HG02840 (cell line): ENCODE data around the gene RAD51B.
"Not testable (repeated sequence)": the region's sequence is repeated elsewhere in the genome, so short reads cannot be mapped to it uniquely, and the experiment has no call there.

Experiments used
- ATAC-seq: cut with Tn5 transposase; IDR thresholded peaks from one replicate; pipeline ENCODE4 v1.9.1; 2021; ENCODE audit warnings: mild to moderate bottlenecking, moderate library complexity, moderate number of reproducible peaks; ENCODE audit not compliant: unreplicated experiment, low FRiP score

Gene RAD51B

GRCh38 chr14:68404652-68405183 is 585.1 kb downstream of the RAD51B start:
- no peak for ATAC-seq

GRCh38 chr14:68405961-68406360 is 586.4 kb downstream of the RAD51B start:
- ATAC-seq: no peak

- ATAC-seq: no peak
Observed at GRCh38 chr14:68407285-68407684, 587.7 kb downstream of the RAD51B start.

GRCh38 chr14:68407825-68408224 is 588.2 kb downstream of the RAD51B start:
- no peak for ATAC-seq

DNA sequence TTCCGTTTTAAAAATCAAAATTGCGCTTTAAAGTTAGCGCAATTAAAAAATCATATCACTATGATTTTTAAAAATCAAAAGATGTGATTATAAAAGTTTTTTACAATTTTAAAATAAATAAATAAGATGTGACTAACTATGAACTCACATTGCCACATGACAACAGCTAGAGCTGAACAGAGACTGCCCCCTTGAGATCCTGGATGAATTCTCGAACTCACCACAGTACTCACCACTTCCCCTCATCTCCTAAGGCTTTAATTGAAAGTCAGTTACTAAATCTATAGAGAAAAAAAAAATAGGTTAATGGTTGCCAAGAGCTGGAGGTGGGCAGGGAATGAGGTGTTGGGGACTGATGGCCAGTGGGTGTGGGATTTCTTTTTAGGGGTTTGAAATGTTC is 589.1 kb downstream of the RAD51B start:
- ATAC-seq: no peak

GRCh38 chr14:68409387-68409786 is 589.8 kb downstream of the RAD51B start:
- no peak for ATAC-seq

- no peak for ATAC-seq
Observed at GRCh38 chr14:68412505-68413465, 593.2 kb downstream of the RAD51B start.

DNA sequence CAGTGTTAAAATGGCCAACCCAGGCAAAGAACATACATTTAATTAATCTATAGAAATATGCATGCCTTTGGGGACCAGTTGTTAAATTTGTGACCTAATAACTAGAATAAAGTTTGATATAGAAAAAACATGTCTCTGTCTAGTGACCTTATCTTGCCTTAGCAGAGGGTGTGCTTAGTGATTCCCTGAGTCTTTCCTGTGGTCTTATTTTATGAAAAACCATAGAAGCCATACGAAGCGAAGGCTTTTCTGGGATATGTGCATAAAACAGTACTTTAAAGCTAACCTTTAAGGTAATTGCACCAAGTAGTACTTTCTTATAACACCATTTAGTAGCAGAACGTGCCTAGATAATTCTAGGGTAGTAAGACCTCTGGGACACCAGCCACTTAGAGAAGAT is 593.9 kb downstream of the RAD51B start:
- ATAC-seq: no peak

- ATAC-seq: no peak
Observed at GRCh38 chr14:68414121-68414520, 594.5 kb downstream of the RAD51B start.

- ATAC-seq: no peak
Observed at GRCh38 chr14:68416171-68416570, 596.6 kb downstream of the RAD51B start.

GRCh38 chr14:68417009-68417650 is 597.6 kb downstream of the RAD51B start:
- ATAC-seq: no peak

DNA sequence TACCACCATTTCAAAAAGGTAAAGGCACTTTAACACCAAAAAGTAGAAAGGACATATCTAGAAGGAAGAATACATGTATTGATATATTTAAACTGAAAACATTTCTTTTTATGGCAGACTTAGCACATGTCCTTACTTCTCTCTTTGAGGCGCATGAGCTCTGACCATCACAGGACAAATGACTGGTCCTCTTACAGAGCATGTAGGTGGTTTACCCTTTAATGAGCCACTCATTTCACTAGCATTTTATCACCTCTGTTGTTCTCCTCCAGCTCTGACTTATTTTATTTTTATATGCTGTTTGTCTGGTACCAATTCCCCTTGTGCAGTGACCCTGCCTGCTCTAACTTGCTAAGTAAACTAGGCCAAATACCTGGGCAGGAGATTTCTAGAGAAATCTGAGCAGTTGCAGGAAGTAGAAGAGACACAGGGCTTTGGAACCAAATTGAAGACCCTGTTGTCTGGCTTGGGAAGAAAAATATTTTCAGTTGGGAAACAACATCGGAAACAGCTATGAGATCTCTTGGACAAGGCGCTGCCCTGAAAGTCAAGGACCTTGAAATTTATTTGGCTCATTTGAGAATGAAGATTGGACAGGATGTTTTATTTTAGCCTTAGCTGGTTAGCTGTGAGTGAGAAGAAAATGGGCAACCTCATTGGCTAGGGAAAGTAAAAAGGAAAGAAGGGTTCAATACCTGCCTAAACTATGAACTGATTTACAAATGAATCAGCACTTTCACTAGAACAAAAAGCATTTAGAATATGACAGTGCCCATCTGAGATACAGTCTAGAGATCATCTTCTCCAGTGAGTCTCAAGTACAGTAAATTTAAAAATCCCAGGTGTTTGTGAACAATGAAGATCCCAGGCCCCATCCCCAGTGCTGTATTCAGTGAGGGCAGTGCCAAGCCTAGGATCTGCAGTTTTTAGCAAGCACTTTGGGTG is 598.9 kb downstream of the RAD51B start:
- no peak for ATAC-seq

GRCh38 chr14:68420350-68420749 is 600.8 kb downstream of the RAD51B start:
- ATAC-seq: no peak

DNA sequence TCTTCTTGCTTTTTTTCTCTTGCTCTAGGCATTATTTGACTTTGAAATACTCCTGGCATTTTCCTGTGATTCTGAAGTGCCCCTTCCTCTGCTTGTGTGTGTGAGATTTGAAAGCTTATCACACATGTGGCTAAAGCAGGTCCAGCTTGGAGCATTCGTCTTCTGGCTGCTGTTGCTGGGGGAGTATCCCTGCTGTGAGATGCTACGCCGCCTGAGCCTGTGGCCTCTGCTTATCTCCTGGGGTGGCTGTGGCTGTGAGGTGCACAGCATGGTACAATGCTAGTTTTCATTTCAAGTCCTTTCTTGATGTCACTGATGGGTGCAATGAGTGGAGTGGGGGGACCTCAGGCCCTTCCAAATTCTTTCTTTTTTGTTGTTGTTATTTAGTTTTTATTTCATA is 601.5 kb downstream of the RAD51B start:
- no peak for ATAC-seq

DNA sequence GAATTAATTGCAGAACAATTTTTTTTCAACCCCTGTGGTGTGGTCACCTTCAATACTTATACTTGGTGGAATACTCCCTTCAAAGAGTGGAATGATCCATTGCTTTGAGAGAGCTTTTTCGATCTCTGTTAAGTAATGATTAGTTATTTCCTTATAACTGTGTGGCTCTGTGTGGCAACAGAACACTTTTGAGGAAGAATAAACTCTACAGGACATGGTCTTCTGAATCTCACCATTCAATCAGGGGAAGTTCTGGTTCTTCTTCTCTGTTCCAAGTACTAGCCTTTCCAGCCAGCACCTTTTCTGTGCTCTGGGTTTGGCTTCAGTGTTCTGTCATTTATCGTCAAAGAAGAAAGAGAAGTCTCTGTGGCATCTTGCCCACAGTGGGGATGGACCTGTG is 604.1 kb downstream of the RAD51B start:
- no peak for ATAC-seq

- no peak for ATAC-seq
Observed at GRCh38 chr14:68424443-68425172, 605.0 kb downstream of the RAD51B start.

DNA sequence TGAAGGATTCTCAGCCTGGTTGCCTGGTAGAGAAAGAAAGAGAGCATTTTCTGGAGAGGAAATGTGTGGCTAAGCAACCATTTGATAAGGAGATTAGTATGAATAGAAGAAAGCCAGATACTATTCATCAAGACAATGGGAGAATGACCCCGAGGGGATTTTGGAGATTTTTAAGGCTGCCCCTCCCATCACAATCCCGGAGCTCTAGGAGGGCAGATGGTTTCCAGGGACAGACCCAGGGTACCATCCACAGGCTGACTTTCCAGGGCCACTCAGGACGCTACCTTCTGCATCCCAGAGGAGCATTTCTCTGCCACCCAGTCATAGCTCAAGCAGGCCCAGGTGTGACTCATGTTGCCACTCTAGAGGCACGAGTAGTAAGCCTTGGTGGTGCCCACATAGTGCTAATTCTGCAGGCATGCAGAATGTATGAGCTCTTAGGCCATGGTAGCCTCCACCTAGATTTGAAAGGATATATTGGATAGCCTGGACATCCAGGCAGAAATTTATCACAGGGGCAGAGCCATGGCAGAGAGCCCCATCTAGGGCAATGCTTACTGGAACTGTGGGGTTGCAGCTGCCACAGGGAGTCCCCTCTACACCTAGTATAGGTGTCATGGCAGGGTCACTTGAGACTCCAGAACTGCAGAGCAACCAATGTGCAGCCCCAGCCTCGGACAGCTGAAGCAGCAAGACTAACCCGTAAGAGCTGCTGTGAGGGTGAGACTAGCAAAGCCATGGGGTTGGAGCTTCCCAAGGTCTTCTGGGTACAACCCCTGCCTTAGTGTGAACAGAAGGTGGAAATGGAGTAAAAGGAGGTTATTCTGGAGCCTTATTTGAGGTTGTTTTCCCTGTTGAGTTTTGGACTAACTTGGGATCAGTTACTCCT is 607.3 kb downstream of the RAD51B start:
- ATAC-seq: no peak

- no peak for ATAC-seq
Observed at GRCh38 chr14:68427550-68427890, 607.9 kb downstream of the RAD51B start.

GRCh38 chr14:68428900-68429299 is 609.3 kb downstream of the RAD51B start:
- ATAC-seq: not testable (repeated sequence)
